GM18861 (cell line): ENCODE measurements around the gene CCT7.
A peak's percentile ranks its signal among the peaks of the same experiment; 100 is the strongest.
"Not testable (repeated sequence)": the region's sequence is repeated elsewhere in the genome, so short reads cannot be mapped to it uniquely, and the experiment has no call there.

Experiments
- ATAC-seq: cut with Tn5 transposase; IDR thresholded peaks from one replicate; pipeline ENCODE4 v1.9.1; 2021; ENCODE audit not compliant: unreplicated experiment

CCT7 gene

DNA sequence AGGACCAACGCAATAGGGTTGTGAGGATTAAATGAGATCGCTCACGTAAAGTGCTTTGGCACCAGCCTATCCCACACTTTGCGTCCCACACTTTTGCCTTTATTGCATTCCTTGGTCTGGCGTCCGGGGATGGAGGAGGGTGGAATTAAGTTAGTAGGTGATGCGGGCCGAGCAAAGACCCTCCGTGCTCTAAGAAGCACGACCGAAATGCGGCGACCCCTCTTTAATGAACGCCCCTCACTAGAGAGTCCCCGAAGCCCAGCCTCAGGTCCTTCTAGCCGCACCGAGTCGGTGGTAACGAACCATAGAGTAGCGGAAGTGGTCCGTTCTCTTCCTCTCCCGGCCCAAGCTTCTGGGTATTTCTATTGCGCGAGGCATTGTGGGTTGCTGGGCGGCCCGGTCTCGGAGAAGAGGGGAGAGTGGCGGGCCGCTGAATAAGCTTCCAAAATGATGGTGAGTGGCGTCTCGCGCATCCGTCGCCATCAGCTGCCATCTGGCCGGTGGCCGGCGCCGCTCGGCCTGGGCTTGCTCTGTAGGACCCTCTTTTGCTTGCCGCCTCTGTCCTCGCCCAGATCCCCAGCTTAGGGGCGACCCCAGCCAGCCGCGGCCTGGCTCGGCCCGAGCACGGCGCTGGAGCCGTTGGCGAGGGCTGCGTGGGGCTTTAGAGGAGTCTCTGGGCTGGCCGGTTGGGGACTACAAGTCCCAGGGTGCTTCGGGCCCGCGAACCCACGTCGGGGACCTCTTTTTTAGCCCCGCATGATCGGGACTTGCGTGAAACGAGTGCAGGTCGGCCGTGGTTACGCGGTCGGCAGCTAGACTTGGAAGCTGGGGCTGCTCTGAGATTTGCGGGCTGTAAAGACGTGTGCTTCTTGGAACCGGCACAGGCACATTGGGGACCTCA lies at the start of gene CCT7:
Gene CCT7 (plus strand): TSS at position 377 of the 901 bp plus-strand sequence. CDS start 71 bp downstream, at position 448.
- ATAC-seq = peak; percentile 53

DNA sequence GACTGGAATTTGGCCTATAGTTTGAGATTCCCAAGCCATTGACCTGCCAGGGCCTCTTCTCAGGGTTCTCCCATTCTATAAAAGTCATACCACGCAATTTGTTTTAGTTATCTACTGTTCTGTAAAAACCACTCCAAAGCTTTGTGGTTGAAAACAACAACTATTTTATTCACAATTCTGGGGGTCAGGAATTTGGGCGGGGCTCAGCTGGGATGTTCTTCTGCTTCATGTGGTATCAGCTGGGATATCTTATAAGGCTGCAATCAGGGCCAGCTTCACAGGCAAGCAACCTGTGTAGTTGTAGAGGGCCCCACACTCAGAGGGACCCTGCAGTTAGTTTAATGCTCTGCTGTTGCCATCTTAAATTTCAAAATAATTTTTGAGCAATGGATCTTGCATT lies 48.1 kb upstream of the CCT7 start:
- ATAC-seq = no peak

DNA sequence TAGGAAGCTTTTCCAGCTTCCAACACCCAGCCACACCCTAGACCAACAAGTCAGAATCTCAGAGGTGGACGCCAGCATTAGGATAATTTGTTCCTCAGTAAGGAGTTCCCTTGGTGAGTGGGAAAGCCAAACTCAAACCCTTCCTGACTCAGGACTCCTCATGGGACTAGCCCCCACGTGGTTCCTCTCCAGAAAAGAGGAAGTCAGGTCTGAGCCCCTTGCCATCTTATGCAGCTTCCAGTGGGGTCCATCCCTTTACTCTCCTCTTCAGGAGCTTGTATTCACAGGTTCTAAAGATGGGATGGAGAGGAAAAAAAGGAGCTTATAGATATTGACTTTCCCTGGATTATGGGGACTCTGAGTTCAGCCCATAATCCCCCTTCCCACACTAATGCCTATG lies 46.6 kb upstream of the CCT7 start:
- ATAC-seq = no peak

DNA sequence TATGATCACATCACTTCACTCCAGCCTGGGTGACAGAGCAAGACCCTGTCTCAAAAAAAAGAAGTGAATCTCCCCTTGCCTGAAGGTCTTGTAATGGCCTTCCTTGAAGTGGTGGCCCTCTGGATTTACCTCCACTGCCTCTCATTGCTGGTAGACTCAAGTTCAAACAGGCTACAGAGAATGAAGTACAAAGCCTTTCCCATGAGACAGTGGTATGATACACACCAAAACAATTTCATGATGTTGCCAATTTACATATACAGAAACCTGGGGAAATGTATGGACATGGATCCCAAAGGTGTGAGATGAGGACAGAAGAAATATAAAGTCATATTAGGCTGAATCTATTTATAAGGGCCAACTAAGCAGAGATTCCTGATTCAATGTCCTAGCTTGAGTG lies 36.5 kb upstream of the CCT7 start:
- ATAC-seq = no peak

DNA sequence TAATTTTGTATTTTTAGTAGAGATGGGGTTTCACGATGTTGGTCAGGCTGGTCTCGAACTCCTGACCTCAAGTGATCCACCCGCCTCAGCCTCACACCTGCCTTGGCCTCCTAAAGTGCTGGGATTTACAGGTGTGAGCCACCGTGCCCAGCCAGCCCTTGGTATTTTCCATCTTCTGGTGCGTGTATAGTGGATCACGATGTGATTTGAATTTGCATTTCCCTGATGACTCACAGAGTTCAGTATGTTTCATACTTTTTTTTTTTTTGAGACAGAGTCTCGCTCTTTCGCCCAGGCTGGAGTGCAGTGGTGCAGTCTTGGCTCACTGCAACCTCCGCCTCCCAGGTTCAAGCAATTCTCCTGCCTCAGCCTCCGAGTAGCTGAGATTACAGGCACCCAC lies 33.8 kb upstream of the CCT7 start:
- not testable (repeated sequence) for ATAC-seq

DNA sequence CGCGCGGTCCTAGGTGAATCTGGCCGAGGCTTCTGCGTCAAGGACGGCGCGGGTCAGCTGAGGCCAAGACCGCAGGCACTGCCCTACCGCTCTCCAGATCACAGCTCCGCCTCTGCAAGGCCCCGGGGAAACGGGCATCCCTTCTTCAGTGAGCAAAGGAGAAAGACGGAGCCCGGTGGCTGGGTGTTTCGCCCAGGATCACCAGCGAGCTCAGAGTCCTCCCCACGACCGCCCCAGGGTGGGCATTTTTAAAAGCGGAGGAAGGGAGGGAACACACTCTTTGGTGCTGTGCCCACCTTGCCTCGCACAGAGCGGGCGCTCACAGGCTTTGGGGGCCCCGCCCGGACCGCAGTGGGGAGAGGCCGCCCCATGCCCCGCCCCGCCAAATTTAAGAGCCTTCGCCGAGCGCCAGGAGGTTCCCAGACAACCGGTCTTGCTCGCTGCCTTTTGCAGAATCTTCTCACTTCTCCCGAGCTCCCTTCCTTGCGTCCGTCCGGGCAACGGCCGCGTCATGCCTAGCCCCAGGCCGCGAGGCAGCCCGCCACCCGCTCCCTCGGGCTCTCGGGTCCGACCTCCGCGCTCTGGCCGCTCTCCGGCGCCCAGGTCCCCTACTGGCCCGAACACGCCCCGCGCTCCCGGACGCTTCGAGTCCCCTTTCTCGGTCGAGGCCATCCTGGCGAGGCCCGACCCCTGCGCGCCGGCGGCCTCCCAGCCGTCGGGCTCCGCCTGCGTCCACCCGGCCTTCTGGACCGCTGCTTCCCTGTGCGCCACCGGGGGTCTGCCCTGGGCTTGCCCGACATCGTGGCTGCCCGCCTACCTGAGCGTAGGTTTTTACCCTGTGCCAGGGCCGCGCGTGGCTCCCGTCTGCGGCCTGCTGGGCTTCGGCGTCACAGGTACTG lies 31.7 kb upstream of the CCT7 start, which contains the start of gene NOTO:
Gene NOTO (plus strand): TSS at position 419 of the 899 bp plus-strand sequence. CDS start 93 bp downstream, at position 512.
- no peak for ATAC-seq

DNA sequence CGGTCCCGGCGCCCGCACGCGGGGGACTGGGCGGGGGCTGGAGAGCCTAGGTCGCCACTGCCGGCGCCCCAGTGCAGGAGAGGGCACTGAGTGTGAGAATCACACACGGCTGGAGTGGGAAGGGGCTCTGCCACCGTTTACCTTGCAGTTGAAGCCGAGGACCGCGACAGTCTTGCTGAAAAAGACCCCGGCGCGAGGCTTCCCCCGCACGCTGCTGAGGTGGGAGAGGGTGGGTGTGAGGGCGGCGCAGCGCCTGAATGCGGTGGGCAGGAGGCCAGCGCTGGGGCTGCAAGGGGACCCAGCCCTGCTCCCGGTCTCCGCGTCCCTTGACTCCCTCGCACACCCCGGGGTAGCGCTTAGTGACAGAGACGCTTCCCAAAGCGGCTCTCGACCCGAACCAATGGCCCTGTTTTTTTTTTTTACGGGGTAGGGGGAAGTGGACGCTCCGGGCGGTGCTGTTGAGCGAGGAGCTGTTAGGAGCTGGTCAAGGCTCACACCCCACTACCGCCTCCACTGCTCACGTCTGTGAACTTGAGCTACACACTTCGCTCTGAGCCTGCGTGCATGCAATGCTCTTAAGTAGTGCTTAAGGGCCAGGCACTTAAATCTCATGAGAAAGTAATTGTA lies 30.9 kb upstream of the CCT7 start:
- ATAC-seq = no peak

DNA sequence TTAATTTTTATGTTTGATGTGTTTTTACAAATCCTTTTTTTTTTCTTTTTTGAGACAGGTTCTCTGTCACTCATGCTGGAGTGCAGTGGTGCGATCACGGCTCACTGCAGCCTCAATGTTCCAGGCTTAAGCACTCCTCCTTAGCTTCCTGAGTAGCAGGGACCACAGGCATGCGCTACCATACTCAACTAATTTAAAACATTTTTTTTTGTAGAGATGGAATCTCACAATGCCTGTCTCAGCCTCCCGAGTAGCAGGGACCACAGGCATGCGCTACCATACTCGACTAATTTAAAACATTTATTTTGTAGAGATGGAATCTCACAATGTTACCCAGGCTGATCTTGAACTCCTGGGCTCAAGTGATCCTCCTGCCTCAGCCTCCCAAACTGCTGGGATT lies 28.5 kb upstream of the CCT7 start:
- ATAC-seq = no peak

DNA sequence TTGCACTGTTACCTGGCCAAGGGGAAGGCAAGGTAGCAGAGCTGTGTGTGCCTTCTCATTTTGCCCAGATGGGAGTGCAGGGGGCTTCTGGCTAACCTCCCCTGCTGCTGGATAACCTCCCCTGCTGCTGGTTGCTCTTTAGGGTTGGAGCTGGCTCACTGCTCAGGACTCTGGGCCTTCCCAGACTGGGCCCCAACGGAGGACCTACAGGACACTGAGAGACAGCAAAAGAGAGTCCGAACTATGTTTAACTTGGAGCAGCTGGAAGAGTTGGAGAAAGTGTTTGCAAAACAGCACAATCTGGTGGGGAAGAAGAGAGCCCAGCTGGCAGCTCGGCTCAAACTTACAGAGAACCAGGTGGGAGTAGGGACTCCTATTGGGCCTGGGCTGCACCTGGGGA lies 25.9 kb upstream of the CCT7 start:
- ATAC-seq = no peak

DNA sequence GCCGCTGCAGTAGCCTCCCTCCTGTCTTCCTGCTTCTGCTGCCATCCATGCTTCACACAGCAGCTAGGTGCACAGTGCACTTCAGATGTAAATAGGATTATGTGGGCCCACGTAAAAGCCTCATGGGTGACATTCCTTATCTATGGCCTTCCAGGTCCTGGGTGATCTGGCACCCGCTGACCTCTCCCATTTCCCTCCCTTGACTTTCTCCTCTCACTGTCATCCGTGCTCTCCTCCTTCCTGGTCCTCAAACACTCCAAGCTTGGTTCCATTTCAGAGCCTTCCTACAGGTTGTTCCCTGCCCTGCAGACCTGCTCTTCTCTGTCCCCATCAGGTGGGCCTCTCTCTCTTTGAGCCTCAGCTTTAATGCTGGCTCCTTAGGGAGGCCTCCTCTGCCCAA lies 24.1 kb upstream of the CCT7 start:
- no peak for ATAC-seq

DNA sequence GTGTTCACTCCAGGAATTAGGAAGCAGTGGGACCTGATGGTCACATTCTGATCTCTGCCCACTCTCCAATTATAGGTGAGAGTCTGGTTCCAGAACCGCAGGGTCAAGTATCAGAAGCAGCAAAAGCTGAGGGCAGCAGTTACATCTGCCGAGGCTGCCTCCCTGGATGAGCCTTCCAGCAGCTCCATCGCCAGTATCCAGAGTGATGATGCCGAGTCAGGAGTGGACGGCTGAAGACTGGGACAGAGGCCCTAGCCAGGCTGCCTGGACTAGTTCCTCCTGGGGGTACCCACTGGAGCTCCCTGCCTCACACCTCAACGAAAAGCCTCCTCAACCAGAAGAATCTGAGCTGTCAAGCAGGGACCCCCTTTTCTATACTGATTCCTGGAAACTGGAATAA lies 23.4 kb upstream of the CCT7 start:
- no peak for ATAC-seq

DNA sequence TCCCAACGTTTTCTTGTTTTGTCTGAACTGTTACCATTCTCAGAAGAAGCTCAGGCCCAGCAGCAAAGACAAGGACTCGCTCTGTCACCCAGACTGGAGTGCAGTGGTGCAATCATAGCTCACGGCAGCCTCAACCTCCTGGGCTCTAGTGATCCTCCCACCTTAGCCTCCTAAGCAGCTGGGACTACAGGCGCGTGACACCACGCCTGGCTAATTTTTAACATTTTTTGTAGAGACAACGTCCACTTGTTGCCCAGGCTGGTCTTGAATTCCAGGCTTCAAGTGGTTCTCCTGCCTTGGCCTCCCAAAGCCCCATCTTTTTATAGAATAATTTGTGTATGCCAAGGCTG lies 22.0 kb upstream of the CCT7 start:
- no peak for ATAC-seq

DNA sequence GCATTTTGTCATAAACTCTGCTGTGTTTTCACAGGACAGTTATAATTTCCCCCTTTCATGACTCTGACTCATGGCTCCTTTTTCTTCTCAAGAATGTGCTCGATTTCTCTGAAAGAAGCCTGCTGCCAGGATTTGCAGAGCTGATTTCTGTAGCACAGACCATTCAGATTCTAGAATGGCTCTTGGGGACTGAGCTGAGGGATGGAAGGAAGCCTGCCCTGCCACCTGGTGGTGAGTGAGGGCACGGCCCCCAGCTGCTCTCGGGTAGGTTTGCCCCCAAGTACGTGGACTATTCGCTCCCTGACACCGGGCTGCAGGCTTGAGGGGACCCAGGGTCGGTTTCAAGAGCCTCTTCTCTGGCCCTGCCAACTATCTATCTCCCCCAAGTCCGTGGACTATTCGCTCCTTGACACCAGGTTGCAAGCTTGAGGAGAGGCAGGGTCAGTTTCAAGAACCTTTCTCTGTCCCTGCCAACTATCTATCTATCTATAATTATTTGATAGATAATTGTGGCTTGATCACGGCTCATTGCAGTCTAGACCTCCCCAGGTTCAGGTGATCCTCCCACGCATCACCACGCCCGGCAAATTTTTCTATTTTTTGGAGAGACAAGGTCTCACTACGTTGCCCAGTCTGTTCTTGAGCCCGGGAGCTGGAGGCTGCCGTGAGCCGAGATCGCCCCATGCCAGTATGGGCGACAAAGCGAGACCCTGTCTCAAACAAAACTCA lies 21.5 kb upstream of the CCT7 start:
- ATAC-seq = peak; percentile 68

DNA sequence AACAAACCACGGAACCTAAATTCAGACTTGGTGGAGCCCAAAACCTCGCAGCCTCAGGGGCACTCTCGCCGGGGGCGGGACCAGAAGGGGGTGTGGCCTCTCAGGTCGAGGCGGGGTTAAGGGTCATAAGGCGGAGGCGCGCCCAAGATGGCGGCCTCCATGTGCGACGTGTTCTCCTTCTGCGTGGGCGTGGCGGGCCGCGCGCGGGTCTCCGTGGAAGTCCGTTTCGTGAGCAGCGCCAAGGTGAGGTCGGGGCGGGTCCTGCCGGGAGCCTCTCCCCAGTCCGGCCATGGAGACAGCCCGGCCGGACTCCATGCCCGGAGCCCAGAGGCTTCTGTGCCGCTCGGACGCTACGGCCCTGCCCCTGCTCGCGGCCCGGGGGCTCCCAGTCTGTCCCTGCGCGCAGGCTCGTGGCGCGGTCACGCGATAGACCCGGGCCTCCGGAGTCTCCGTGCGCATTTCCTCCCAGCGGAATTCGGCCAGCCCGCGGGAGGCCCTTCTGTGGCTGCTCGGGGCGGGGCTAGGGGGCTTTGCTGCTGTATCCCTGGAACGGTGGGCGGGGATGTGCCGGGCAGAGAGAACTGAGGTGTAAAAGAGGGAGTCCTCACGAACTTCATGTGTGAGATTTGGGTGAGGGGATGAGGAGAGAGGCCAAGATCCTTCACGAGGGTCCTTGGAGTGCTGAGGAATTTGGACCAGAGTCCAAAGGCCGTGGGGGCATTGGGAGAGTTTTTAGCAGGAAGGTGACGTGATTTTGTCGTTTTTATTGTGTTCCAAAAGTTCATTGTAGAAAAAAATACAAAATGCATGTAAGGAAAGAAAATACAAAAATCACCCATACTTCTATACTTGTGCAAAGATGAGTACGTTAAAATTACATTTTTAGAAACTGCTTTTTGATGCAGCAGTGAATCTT lies 19.7 kb upstream of the CCT7 start, which contains the start of gene SMYD5:
Gene SMYD5 (plus strand): TSS at position 126 of the 916 bp plus-strand sequence. CDS start 22 bp downstream, at position 148.
- peak; percentile 86 for ATAC-seq

DNA sequence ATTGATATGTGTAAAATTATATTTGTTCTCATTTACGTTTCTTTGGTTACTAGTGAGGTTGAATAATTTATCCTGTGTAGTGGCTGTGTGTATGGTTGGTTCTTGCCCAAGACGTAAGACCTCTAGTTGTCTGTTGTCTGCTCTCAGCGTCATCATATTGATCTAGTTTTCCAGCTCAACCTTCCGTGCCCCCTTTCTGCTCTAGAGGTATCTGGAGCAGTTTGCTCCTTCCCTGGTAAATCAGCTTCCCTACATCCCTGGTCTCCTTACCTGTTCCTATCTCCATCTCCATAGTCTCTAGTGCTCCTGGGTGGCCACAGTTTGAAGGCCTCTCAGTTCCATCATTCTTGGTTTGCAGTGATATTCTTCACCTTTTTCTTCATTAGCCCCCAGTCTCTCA lies 18.9 kb upstream of the CCT7 start:
- ATAC-seq = no peak

DNA sequence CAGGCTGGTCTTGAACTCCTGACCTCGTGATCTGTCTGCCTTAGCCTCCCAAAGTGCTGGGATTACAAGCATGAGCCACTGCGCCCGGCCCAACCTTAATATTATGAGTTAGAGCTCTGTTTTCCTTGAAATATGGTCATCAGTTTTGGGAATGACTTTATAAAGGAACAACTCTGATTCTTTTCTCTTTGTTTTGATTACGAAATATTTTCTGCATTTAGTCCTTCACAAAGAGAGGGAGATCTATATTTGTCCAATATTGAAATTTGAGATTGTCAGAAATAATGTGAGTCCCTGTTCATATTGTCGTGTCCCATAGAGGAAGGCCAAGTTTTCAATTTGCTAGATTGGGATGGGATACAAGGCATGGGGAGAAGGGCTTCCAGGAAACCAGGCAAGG lies 16.9 kb upstream of the CCT7 start:
- ATAC-seq = no peak

DNA sequence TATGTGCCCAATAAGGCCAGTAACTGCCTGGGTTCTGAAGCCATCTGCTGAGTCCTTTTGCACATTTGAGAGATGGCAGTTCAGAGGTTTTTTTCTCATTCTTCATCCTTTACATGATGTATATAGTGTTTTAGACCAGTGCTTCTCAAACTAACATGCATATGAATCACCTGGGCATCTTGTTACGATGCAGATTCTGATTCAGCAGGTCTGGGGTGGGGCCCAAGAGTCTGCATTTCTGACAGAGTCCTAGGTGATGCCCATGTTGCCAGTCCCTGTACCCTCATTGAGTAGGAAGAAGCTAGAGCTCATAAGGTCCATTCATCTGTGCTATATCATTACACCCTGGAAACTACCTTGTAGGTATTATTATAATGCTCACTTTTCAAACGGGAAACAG lies 16.3 kb upstream of the CCT7 start:
- no peak for ATAC-seq

DNA sequence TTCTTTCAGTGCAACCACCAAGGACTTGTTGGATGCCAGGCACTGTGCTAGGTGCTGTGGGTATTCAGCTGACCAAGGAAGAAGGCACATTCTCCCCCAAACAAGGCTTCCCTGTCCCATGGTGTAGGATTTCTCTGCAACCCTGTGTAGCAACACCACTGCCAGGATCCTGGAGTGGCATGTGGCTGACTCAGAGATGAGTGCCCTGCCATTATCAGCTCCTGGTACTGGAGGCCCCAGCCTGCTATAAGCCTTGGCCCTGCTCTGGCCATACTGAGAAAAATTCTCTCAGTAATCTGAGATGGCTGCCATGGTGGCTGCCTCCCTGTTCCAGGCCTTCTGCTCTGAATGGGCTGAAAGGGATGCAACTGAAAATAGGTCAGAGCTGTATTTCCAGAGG lies 15.8 kb upstream of the CCT7 start:
- no peak for ATAC-seq

DNA sequence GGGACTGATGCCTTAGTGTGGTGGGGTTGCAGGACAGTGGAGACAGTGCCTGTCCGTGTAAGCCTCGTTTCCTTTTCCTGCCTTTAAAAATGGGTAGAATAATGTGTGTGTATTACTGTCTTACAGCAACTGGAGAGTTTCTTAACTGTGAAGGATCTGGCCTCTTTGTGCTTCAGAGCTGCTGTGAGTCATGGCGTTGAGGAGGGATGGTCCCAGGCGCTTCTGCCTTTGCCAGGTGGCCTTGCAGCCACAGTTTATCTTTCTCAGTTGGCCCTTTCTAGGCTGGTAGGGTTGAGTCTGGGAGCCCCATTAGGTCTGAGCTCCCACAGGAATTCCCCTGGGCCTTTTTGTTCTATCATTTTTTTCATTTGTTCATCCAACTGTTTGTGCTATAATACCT lies 10.3 kb upstream of the CCT7 start:
- no peak for ATAC-seq
